HUES6 (cell line): Measurements from ENCODE around the gene ABCE1.

Experiments used
- H3K27ac ChIP-seq: 2 replicates; pipeline ENCODE4 v1.7.0; 2013; ENCODE audit warnings: low read depth, mild to moderate bottlenecking, low read length, inconsistent platforms
- H3K27me3 ChIP-seq: 2 replicates; pipeline ENCODE4 v1.6.1; 2013; ENCODE audit warnings: low read length; ENCODE audit not compliant: control insufficient read depth, insufficient read depth
- H3K36me3 ChIP-seq: 2 replicates; pipeline ENCODE4 v1.6.1; 2013; ENCODE audit warnings: low read length; ENCODE audit not compliant: control insufficient read depth, insufficient read depth
- H3K4me1 ChIP-seq: 2 replicates; pipeline ENCODE4 v1.6.1; 2013; ENCODE audit warnings: low read length; ENCODE audit not compliant: control insufficient read depth, insufficient read depth
- H3K4me3 ChIP-seq: 2 replicates; pipeline ENCODE4 v1.5.1; 2013; ENCODE audit warnings: low read depth, low read length
- H3K9ac ChIP-seq: one replicate; pipeline ENCODE4 v1.6.1; 2013; ENCODE audit warnings: mild to moderate bottlenecking, low read length
- H3K9me3 ChIP-seq: 2 replicates; pipeline ENCODE4 v1.6.1; 2013; ENCODE audit warnings: low read depth, low read length; ENCODE audit not compliant: control insufficient read depth, insufficient read depth

The ABCE1 gene

DNA sequence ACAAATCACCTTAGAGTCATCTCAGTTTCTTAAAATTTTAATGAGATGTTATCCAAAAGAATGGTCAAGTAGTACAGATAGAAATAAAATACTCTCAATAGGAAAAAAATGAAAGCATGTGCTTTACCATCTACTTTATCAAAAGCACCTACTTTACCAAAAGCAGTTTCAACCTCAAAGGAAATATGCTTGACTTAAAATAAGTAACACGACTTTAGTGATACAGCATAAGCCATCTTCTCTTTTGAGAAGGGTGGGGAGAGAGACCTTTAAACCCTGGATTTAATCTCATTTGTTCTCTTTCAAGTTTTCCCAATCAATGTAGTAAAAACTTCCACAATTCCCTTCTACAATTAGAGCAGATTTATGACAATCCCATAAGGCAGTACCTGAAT is 55.8 kb downstream of the ABCE1 start:
- H3K9ac ChIP-seq: no peak overlapping the region
- H3K4me1 ChIP-seq: no peaks in the 10 kb centered on the region
- no peak overlapping the region for H3K27ac ChIP-seq
- no peaks in the 10 kb centered on the region for H3K27me3 ChIP-seq
- no peaks in the 10 kb centered on the region for H3K9me3 ChIP-seq
- peaks cover 77% of the 10 kb centered on the region for H3K36me3 ChIP-seq
- no peak overlapping the region for H3K4me3 ChIP-seq

DNA sequence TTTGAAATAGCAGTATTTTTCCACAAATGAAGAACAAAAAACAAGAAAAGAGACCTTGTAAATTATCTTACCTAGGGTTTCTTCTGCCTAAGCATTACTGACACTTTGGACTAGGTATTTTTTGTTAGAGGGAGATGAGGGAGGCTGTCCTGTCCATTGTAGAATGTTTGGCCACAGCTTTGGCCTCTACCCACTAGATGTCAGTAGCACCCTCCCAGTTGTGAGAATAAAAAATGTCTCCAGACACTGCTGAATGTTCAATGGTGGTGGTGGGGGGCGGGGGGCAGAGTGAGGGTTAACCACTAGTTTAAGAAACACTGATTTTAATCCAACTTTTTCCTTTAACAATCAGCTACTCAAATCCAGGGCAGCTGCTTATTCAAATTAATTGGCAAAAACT is 56.5 kb downstream of the ABCE1 start:
- Histone ChIP-seq H3K4me3 (no peak overlapping the region), H3K4me1 (no peaks in the 10 kb centered on the region), H3K36me3 (peaks cover 77% of the 10 kb centered on the region), H3K27me3 (no peaks in the 10 kb centered on the region), H3K9ac (no peak overlapping the region), H3K9me3 (no peaks in the 10 kb centered on the region), H3K27ac (no peak overlapping the region)

DNA sequence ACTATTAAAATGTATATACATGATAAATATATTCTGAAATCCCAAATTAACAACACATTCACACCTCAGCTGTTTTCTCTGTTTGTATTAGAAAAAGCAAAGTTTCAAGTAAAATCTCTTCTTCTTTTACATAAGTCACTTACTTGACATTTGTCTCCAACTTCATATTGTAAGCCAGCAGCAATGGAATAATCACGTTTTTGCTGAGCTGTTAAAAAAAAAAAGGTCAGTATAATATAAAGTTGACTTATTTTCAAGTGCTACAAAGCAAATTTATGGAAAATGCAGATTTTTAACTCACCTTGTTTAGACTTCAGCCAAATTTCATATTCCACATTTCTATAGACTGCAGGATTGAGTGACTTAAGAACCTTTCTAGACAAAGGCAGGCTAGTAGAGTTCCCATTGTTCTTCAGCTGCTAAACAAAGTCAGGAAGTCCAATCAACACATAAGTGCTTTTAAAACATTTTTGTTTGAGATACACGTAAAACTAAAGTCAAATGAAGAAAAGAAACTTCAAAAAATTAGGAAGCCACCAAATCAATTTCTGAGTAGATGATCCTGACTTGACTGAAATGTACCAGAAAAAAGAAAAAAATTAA is 57.3 kb downstream of the ABCE1 start:
- Histone ChIP-seq H3K27ac (no peak overlapping the region), H3K36me3 (peaks cover 77% of the 10 kb centered on the region), H3K27me3 (no peaks in the 10 kb centered on the region), H3K9me3 (no peaks in the 10 kb centered on the region), H3K4me3 (no peak overlapping the region), H3K4me1 (no peaks in the 10 kb centered on the region), H3K9ac (no peak overlapping the region)

DNA sequence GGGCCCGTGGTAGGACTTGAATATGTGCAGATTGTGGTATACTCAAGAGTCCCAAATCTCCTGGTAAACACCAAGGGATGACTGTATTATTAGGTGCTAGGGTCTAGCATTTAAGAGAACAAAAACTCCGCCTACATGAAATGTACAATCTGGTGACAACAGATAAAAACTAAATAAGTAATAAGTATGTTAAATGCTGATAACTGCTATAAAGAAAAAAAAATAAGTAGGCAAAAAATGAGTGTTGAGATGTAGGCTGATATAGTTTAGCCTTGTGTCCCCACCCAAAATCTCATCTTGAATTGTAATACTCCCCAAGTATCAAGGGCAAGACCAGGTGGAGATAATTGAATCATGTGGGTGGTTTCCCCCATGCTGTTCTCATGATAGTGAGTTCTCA is 58.9 kb downstream of the ABCE1 start:
- peaks cover 77% of the 10 kb centered on the region for H3K36me3 ChIP-seq
- H3K4me1 ChIP-seq: no peaks in the 10 kb centered on the region
- no peaks in the 10 kb centered on the region for H3K9me3 ChIP-seq
- H3K27ac ChIP-seq: no peak overlapping the region
- H3K4me3 ChIP-seq: no peak overlapping the region
- no peaks in the 10 kb centered on the region for H3K27me3 ChIP-seq
- no peak overlapping the region for H3K9ac ChIP-seq

DNA sequence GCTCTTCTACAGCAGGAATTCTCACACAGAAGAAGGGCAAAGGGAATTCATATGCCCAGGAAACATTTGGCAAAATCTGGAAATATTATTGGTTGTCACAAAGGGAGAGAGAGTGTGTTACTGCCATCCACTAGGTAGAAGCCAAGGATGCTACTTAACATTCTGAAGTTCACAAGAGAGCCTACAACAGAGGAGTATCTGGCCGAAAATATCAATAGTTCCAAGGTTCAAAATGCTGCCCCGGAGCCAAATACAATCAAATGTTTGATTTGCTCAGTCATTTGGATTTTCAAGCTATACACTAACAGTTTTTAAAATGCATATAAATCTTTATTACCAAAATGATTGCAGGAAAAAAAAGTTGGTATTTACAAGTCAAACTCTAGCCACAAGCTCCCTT is 63.4 kb downstream of the ABCE1 start:
- no peaks in the 10 kb centered on the region for H3K9me3 ChIP-seq
- H3K4me3 ChIP-seq: no peak overlapping the region
- H3K27ac ChIP-seq: no peak overlapping the region
- H3K36me3 ChIP-seq: peaks cover 64% of the 10 kb centered on the region
- no peak overlapping the region for H3K9ac ChIP-seq
- no peaks in the 10 kb centered on the region for H3K27me3 ChIP-seq
- no peaks in the 10 kb centered on the region for H3K4me1 ChIP-seq

DNA sequence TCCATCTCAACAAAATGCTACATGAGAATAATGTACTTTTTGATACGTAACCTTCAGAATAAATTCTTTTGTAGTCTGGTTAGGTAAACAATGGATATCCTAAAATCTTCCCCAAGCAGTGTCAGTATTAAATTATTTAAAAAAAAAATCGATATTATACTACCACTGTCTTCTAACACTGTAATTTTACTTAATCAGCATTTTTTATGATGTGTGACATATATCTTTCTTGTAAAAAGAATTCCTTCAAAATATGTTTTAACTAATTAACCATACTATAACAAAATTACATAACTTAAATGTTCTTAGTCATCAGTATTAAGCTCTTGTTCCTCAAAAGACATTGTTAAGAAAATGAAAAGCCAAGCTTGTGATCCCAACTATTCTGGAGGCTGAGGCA is 69.8 kb downstream of the ABCE1 start:
- Histone ChIP-seq H3K27ac (no peak overlapping the region), H3K27me3 (no peaks in the 10 kb centered on the region), H3K4me3 (no peak overlapping the region), H3K9me3 (no peaks in the 10 kb centered on the region), H3K9ac (no peak overlapping the region), H3K4me1 (no peaks in the 10 kb centered on the region), H3K36me3 (peaks cover 47% of the 10 kb centered on the region)

DNA sequence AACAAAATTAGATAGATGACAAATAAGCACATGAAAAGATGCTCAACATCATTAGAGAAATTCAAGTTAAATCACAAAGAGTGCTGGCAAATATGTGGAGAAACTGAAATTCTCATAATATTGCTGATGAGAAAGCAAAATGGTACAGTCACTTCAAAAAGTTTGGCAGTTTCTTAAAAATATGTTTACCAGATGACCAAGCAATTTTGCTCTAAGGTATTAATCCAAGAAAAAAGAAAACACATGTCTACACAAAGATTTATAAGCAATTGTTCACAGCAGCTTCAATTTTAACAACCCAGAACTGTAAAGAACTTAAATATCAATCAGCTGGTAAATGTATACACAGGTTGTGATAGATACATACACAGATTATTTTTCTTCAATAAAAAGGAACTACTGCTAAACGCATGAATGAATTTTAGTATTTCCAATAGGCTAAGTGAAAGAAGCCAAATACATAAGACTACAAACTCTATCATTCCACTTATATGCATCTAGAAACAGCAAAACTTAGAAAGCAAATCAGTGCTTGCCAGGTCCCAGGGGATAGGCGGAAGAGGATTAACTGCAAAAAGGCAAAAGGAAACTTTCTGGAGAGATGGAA is 70.6 kb downstream of the ABCE1 start:
- Histone ChIP-seq H3K9ac (no peak overlapping the region), H3K4me1 (no peaks in the 10 kb centered on the region), H3K27me3 (no peaks in the 10 kb centered on the region), H3K36me3 (peaks cover 44% of the 10 kb centered on the region), H3K4me3 (no peak overlapping the region), H3K9me3 (no peaks in the 10 kb centered on the region), H3K27ac (no peak overlapping the region)

DNA sequence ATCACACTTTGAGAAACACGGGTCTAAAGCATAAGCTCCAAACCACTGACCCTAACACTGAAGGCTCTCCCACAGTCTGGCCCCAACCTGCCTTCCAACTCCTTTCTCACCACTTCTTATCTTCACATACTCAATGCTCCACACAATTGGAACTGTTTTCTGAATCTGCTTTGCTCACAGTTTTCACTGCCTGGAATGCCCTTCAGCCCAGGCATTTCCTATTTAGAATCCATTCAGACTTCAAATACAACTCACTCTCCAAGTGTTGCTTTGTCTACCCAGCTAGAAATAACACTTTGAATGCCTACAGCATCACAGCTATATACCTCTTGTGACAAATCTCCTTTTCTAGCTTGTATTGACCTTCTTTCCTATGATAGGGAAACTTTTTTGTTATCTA is 72.1 kb downstream of the ABCE1 start:
- no peaks in the 10 kb centered on the region for H3K27me3 ChIP-seq
- peaks cover 51% of the 10 kb centered on the region for H3K36me3 ChIP-seq
- H3K27ac ChIP-seq: no peak overlapping the region
- no peaks in the 10 kb centered on the region for H3K9me3 ChIP-seq
- H3K9ac ChIP-seq: no peak overlapping the region
- H3K4me1 ChIP-seq: no peaks in the 10 kb centered on the region
- no peak overlapping the region for H3K4me3 ChIP-seq

DNA sequence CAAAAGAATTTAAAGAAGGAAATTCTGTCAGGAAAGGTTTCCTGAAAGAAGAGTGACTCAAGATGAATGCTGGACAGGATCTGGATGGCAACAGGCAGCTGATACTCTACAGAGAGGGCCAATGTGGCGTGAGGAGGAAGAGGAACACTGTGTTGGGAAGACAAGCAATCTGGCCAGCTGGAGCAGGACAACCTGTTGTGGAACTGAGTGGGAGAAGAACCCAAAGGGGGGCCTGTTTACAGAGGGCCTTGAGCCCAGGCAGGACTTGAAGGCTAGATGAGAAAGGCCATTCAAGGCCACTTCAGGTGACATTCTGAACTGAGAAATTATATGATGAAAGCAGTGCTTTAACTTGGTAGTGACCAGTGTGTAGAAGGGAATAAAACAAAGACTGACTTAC is 73.8 kb downstream of the ABCE1 start:
- Histone ChIP-seq H3K4me1 (peaks cover under 1% of the 10 kb centered on the region; the same call in 1 of the 2 replicates), H3K27ac (no peak overlapping the region), H3K36me3 (peaks cover 51% of the 10 kb centered on the region), H3K4me3 (no peak overlapping the region), H3K27me3 (no peaks in the 10 kb centered on the region), H3K9ac (no peak overlapping the region), H3K9me3 (no peaks in the 10 kb centered on the region)

DNA sequence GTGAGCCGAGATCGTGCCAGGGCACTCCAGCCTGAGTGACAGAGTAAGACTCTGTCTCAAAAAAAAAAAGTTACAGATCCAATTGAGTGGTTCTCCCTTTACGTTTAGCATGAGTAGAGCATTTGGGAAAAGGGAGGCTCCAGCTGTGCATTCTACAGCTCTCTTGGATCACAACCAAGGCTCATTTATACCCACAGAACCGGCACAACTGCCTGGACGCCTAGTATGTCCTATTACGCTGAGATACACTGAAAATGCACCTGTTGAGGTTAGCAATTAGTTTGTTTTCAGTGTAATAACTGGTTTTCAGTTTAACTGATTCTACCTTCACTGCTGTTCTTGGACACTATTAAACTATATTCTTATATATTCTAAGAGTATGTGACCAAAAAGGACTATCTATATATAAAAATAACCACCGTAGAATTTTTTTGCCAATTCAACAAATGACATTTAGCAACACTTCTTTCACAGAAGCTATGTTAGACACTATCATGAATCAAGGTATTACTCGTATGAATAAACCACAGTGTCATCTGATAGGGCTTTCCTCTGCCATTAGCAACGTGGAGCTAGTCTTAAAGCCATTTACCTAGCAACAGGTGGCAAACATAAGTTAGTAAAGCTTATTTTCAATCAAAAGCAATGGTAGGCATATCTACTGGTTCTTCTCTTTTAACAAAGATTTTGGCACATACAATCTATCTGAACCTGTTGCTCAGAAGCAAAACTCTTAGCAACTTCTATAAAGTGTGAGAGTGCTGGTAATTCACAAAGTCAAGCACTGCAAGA is 78.7 kb downstream of the ABCE1 start:
- peaks cover 19% of the 10 kb centered on the region for H3K4me1 ChIP-seq
- no peaks in the 10 kb centered on the region for H3K9me3 ChIP-seq
- H3K27ac ChIP-seq: no peak overlapping the region
- peaks cover 17% of the 10 kb centered on the region for H3K36me3 ChIP-seq
- H3K27me3 ChIP-seq: no peaks in the 10 kb centered on the region
- H3K4me3 ChIP-seq: peak overlapping the region; percentile 81; the same call in 1 of the 2 replicates
- H3K9ac ChIP-seq: no peak overlapping the region

DNA sequence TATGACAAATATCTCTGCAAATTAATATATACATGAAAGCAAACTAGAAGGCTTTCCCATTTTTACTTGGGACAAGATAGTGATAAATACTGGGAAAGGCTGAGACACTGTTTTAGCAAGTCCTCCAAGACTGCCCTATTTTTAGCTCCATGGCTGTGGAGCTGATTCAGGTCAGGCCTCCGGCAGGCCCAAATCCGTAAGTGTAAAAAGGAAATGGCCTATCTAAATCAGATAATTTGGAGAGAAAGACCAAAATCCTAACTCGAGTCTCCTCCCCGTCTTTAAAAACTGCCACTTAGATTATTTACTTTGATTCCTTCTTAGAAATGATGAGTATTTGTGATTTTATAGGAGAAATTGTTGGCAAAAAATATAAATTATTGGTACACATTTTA is 79.4 kb downstream of the ABCE1 start:
- H3K9me3 ChIP-seq: no peaks in the 10 kb centered on the region
- H3K27ac ChIP-seq: peak overlapping the region; percentile 23; the same call in 1 of the 2 replicates
- no peaks in the 10 kb centered on the region for H3K27me3 ChIP-seq
- peaks cover 13% of the 10 kb centered on the region for H3K36me3 ChIP-seq
- peaks cover 19% of the 10 kb centered on the region for H3K4me1 ChIP-seq
- H3K4me3 ChIP-seq: peak overlapping the region; percentile 81
- H3K9ac ChIP-seq: no peak overlapping the region
